Activated naive CD4-positive, alpha-beta T cell treated with anti-CD3 and anti-CD28 coated beads, Interleukin-2, amount 10 ng/mL, durations not matched to agents 7 days and 5 days (primary cell): ENCODE measurements around the gene PGLYRP4.
"Not testable (repeated sequence)": the region's sequence is repeated elsewhere in the genome, so short reads cannot be mapped to it uniquely, and the experiment has no call there.

ENCODE experiments used
- CTCF ChIA-PET: fragments of 350-600 bp; sonication (Branson Sonifier 250); formaldehyde crosslinking; loops from one replicate; lab custom pipeline; 2021; ENCODE audit warnings: antibody characterized with exemption; lab: Charles Lee
- DNase-seq: peaks from one replicate; pipeline ENCODE4 v3.0.0-alpha.2; 2020
- H3K27ac Mint-ChIP-seq: one replicate; pipeline ENCODE4 v1.8.0; 2021; ENCODE audit warnings: mild to moderate bottlenecking, moderate library complexity, mixed read lengths
- H3K27me3 Mint-ChIP-seq: one replicate; pipeline ENCODE4 v1.8.0; 2021; ENCODE audit warnings: mild to moderate bottlenecking, mixed read lengths
- H3K36me3 Mint-ChIP-seq: one replicate; pipeline ENCODE4 v1.8.0; 2021; ENCODE audit warnings: mixed read lengths
- H3K4me1 Mint-ChIP-seq: one replicate; pipeline ENCODE4 v1.8.0; 2021; ENCODE audit warnings: mixed read lengths
- H3K4me3 Mint-ChIP-seq: one replicate; pipeline ENCODE4 v1.8.0; 2021; ENCODE audit warnings: mild to moderate bottlenecking, moderate library complexity, mixed read lengths
- H3K9me3 Mint-ChIP-seq: one replicate; pipeline ENCODE4 v1.8.0; 2021; ENCODE audit warnings: mixed read lengths

The PGLYRP4 gene

GRCh38 chr1:153344718-153345025, 4.0 kb downstream of the PGLYRP4 start:
- Mint-ChIP-seq H3K4me1 (peaks cover 42% of the 10 kb centered on the region), H3K36me3 (no peaks in the 10 kb centered on the region), H3K27me3 (peaks cover 68% of the 10 kb centered on the region), H3K9me3 (no peaks in the 10 kb centered on the region), H3K4me3 (no peak overlapping the region), H3K27ac (no peak overlapping the region)
- no peak for DNase-seq
- CTCF ChIA-PET, result interaction anchor here (1.0 to 1.8 kb wide), 2 partner anchors 8 to 150 kb away, joined by 5 to 7 read pairs; no protein-coding TSS in a partner anchor

DNA sequence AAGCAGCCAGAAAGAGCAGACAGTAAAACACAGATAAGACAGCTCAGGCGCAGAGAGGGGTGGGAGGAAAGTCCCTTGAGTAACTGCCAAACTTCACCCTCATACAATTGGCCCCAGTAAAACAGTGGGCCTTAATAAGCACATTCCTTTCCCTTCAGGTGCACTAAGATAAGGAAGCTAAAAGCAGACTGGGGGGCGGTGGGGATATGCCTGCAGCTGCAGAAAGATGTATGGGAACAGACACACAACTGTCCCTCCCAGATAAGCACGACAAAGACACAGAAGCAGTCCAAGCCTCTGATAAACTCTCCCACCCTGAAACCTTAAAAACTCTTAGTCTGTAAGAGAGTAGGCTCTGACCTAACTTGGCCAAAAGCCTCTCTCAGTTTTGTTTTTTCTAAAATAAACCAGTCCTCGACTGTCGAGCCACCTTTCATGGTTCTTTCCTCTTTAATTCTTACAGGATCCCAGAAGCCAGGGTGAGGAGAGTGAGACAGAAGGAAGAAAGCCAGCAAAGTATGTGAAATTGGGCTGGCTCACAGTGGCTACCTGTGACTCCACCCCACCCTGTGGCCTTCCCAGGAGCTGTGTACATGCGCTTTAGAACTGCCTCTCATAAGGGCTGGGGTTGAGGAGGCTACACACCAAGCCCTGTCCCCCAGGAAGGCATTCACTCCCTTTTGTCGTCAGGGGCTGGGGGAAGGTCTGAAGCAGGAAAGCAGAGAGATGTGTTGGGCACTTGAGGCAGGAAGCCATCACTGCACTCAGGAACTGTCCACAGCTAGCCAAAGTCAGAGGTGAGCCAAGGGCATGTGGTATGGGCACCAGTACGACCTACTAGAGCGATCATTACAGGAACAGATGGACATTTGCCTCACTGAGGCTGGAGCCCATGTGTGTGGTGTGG, 4.6 kb downstream of the PGLYRP4 start:
- H3K27me3 Mint-ChIP-seq, result peaks cover 65% of the 10 kb centered on the region
- DNase-seq, result no peak
- no peaks in the 10 kb centered on the region for H3K36me3 Mint-ChIP-seq
- no peak overlapping the region for H3K27ac Mint-ChIP-seq
- no peaks in the 10 kb centered on the region for H3K9me3 Mint-ChIP-seq
- H3K4me1 Mint-ChIP-seq, result peaks cover 48% of the 10 kb centered on the region
- no peak overlapping the region for H3K4me3 Mint-ChIP-seq
- CTCF ChIA-PET, result interaction anchor here (1.0 to 2.8 kb wide), 4 partner anchors 8 to 151 kb away, joined by 3 to 18 read pairs (median 6); no protein-coding TSS in a partner anchor

DNA sequence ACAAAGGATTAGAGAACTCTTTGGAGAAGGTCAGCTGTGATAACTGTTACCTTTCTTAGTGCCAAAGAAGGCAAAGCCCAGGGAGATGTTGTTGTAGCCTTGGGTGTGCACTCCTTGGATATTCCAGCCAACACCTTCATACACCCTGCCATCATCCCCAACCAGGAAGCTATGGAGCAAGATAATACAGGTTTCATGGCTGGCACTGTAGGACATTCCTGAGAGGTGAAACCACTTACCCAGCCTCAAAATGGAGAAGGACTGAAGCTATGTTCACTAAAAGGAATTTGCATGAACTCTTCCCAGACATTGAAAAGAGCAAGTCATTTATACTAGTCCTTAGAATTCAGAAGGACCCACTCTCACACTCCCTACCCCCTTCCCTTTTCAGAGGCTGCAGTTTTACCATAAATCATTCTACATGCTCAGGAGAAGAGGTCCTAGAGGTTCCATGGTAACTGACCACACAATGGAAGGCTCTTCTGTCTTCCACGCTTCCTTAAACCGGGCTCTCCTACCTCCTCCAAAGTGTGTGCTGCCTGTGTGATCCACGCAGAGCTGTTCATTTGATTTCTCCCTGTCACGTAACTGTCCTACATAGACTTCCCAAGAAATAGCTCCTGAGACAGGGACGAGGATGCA, 5.5 kb downstream of the PGLYRP4 start:
- DNase-seq, result no peak
- Mint-ChIP-seq H3K4me3 (no peak overlapping the region), H3K4me1 (peaks cover 48% of the 10 kb centered on the region), H3K27ac (no peak overlapping the region), H3K9me3 (no peaks in the 10 kb centered on the region), H3K36me3 (no peaks in the 10 kb centered on the region), H3K27me3 (peaks cover 58% of the 10 kb centered on the region)
- CTCF ChIA-PET, result interaction anchor here (1.0 to 2.8 kb wide), 3 partner anchors 9 to 152 kb away, joined by 3 to 18 read pairs (median 7); no protein-coding TSS in a partner anchor

GRCh38 chr1:153342178-153342577, 6.5 kb downstream of the PGLYRP4 start:
- peaks cover 48% of the 10 kb centered on the region for H3K4me1 Mint-ChIP-seq
- H3K9me3 Mint-ChIP-seq, result no peaks in the 10 kb centered on the region
- no peak overlapping the region for H3K4me3 Mint-ChIP-seq
- CTCF ChIA-PET, result interaction anchor here (2.8 kb wide), 1 partner anchor 10 kb away, joined by 18 read pairs; no protein-coding TSS in a partner anchor
- DNase-seq, result no peak
- H3K27ac Mint-ChIP-seq, result no peak overlapping the region
- no peaks in the 10 kb centered on the region for H3K36me3 Mint-ChIP-seq
- peaks cover 52% of the 10 kb centered on the region for H3K27me3 Mint-ChIP-seq

- Mint-ChIP-seq H3K4me3 (no peak overlapping the region), H3K27ac (no peak overlapping the region), H3K9me3 (no peaks in the 10 kb centered on the region), H3K27me3 (peaks cover 45% of the 10 kb centered on the region), H3K36me3 (no peaks in the 10 kb centered on the region), H3K4me1 (peaks cover 46% of the 10 kb centered on the region)
- CTCF ChIA-PET, result interaction anchor here (2.8 kb wide), 1 partner anchor 11 kb away, joined by 18 read pairs; no protein-coding TSS in a partner anchor
- no peak for DNase-seq
Measured at GRCh38 chr1:153341431-153341934, 7.2 kb downstream of the PGLYRP4 start.

DNA sequence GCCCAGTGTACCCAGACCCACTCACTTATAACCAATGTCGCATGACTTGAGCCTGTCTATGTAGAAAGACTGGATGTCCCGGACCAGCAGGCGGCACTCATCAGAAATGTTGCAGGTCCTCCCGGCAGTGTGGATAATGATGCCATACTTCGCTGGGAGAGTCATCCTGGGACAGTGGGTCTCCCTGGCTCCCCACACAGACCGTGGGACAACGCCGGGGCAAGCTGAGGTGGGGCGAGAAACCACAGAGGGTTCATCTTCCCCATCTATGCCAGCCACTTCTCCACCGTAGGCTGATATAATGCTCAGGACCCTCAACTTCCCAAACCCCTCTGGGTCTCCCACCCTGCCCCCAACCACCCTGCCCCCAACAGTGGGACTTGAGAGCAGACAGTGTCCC, 8.3 kb downstream of the PGLYRP4 start:
- no peak for DNase-seq
- Mint-ChIP-seq H3K27ac (no peak overlapping the region), H3K9me3 (no peaks in the 10 kb centered on the region), H3K36me3 (no peaks in the 10 kb centered on the region), H3K4me1 (peaks cover 34% of the 10 kb centered on the region), H3K27me3 (peaks cover 34% of the 10 kb centered on the region), H3K4me3 (no peak overlapping the region)
- CTCF ChIA-PET, result no interaction called here

GRCh38 chr1:153339802-153340201, 8.8 kb downstream of the PGLYRP4 start:
- CTCF ChIA-PET, result no interaction called here
- H3K27me3 Mint-ChIP-seq, result peaks cover 30% of the 10 kb centered on the region
- no peak for DNase-seq
- H3K27ac Mint-ChIP-seq, result no peak overlapping the region
- no peaks in the 10 kb centered on the region for H3K9me3 Mint-ChIP-seq
- no peak overlapping the region for H3K4me3 Mint-ChIP-seq
- H3K4me1 Mint-ChIP-seq, result peaks cover 31% of the 10 kb centered on the region
- H3K36me3 Mint-ChIP-seq, result no peaks in the 10 kb centered on the region

DNA sequence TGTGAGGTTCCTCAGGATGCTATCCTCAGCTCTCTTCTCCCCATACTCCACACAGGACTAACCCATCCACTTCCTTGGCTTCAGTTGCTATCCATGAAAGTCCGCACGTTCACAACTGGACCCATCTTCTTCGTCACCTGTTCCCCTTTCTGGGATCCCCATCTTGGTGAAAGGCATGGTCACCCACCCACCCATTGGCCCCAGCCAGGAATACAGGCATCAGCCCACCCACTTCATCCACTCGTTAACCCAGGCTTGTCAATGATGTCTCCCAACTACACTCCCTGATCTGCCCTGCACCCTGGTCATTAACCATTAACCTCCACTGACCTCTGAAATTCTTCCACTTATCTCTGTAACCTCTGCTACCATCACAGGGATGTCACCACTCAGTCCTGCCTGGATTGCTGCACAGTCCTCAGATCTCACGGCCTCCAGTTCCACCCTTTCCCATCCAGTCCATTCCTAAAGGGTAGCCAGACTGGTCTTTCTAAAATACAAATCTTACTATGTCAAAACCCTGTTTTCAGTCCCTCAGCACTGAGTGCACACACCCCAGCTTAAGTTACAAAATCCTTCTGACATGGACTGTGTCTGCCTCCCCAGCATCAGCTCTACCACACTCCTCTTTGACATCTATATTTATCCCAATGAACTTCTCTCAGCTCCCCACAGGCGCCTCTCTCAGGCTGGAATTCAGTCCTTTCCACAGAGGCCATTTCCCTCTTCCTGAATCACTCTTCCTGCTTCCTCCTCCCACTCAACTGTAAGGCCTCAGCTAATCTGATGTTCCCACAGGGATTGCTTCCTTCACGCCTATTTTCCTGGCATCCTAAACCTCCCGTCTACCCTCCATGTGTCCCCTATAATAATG, 10.4 kb downstream of the PGLYRP4 start:
- CTCF ChIA-PET, result no interaction called here
- H3K36me3 Mint-ChIP-seq, result no peaks in the 10 kb centered on the region

GRCh38 chr1:153336650-153337049, 12.0 kb downstream of the PGLYRP4 start:
- peaks cover 14% of the 10 kb centered on the region for H3K27me3 Mint-ChIP-seq
- CTCF ChIA-PET, result interaction anchor here (1.8 kb wide), 1 partner anchor 15 kb away, joined by 7 read pairs; no protein-coding TSS in a partner anchor

More for the DNA sequence above, 10.4 kb downstream of the PGLYRP4 start:
- peaks cover 18% of the 10 kb centered on the region for H3K27me3 Mint-ChIP-seq
- H3K27ac Mint-ChIP-seq, result no peak overlapping the region
- H3K9me3 Mint-ChIP-seq, result no peaks in the 10 kb centered on the region
- no peak overlapping the region for H3K4me3 Mint-ChIP-seq
- DNase-seq, result no peak
- H3K4me1 Mint-ChIP-seq, result peaks cover 20% of the 10 kb centered on the region

GRCh38 chr1:153333902-153334301, 14.7 kb downstream of the PGLYRP4 start:
- no peak overlapping the region for H3K27ac Mint-ChIP-seq
- DNase-seq, result no peak
- CTCF ChIA-PET, result no interaction called here
- H3K9me3 Mint-ChIP-seq, result peaks cover 2% of the 10 kb centered on the region
- no peak overlapping the region for H3K4me3 Mint-ChIP-seq
- no peaks in the 10 kb centered on the region for H3K4me1 Mint-ChIP-seq
- peaks cover 21% of the 10 kb centered on the region for H3K27me3 Mint-ChIP-seq
- H3K36me3 Mint-ChIP-seq, result no peaks in the 10 kb centered on the region

More at GRCh38 chr1:153336650-153337049, 12.0 kb downstream of the PGLYRP4 start:
- Mint-ChIP-seq H3K27ac (no peak overlapping the region), H3K4me1 (peaks cover 20% of the 10 kb centered on the region), H3K9me3 (peaks cover 2% of the 10 kb centered on the region), H3K36me3 (no peaks in the 10 kb centered on the region), H3K4me3 (no peak overlapping the region)
- DNase-seq, result no peak

GRCh38 chr1:153324912-153325311, 23.7 kb downstream of the PGLYRP4 start:
- H3K27me3 Mint-ChIP-seq, result peaks cover 11% of the 10 kb centered on the region
- H3K27ac Mint-ChIP-seq, result no peak overlapping the region
- H3K9me3 Mint-ChIP-seq, result peaks cover 3% of the 10 kb centered on the region

DNA sequence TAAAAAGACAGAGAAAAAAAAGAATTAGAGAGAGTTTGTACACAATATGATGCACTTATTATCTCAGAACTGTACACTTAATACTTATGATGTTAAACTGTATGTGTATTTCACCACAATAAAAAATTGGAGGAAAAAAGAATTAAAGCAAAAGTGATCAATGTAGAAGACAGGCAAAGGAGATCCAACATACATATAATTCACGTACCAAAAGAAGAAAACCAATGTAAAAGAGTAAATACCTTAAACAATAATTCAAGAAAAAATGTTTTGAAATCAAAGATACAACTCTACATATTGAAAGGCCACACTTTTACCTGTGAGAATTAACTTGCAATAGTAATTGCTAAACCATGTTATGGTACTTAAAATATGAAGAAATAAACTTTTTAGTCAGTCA, 26.1 kb downstream of the PGLYRP4 start:
- Mint-ChIP-seq H3K27me3 (peaks cover 18% of the 10 kb centered on the region), H3K36me3 (no peaks in the 10 kb centered on the region), H3K9me3 (peaks cover 3% of the 10 kb centered on the region), H3K27ac (no peak overlapping the region), H3K4me1 (no peaks in the 10 kb centered on the region), H3K4me3 (no peak overlapping the region)
- DNase-seq, result no peak
- CTCF ChIA-PET, result no interaction called here

More at GRCh38 chr1:153324912-153325311, 23.7 kb downstream of the PGLYRP4 start:
- Mint-ChIP-seq H3K4me3 (no peak overlapping the region), H3K36me3 (no peaks in the 10 kb centered on the region), H3K4me1 (no peaks in the 10 kb centered on the region)
- CTCF ChIA-PET, result no interaction called here
- no peak for DNase-seq

GRCh38 chr1:153318145-153318544, 30.5 kb downstream of the PGLYRP4 start:
- H3K27ac Mint-ChIP-seq, DNase-seq, CTCF ChIA-PET, H3K9me3 Mint-ChIP-seq, H3K36me3 Mint-ChIP-seq, H3K4me1 Mint-ChIP-seq, H3K4me3 Mint-ChIP-seq: not testable (repeated sequence)
- peaks cover 22% of the 10 kb centered on the region for H3K27me3 Mint-ChIP-seq
